GM18517 (cell line): ENCODE measurements around the gene ATP5PB.

Experiments
- ATAC-seq: cut with Tn5 transposase; IDR thresholded peaks from one replicate; pipeline ENCODE4 v1.9.1; 2021; ENCODE audit warnings: mild to moderate bottlenecking, moderate library complexity; ENCODE audit not compliant: unreplicated experiment

The ATP5PB gene

GRCh38 chr1:111505641-111506119 is 56.4 kb downstream of the ATP5PB start:
- ATAC-seq, result peak; percentile 59

- no peak for ATAC-seq
Measured at GRCh38 chr1:111506561-111506960, 57.3 kb downstream of the ATP5PB start.

GRCh38 chr1:111507411-111508201 is 58.3 kb downstream of the ATP5PB start:
- peak; percentile 54 for ATAC-seq

GRCh38 chr1:111509997-111510375 is 60.7 kb downstream of the ATP5PB start:
- no peak for ATAC-seq

GRCh38 chr1:111511370-111511769 is 62.1 kb downstream of the ATP5PB start:
- no peak for ATAC-seq
